Measurements from ENCODE around the gene TDRD6. TPM values are rescaled to one million over a fixed set of nuclear protein-coding genes. Genes with fewer than 3 reads are reported as not detected.

The TDRD6 gene
- total RNA-seq, 2 experiments from 2014 or later = not detected

GRCh38 chr6:46653439-46654195, 34.1 kb upstream of the TDRD6 start:
- DNase-seq = no peak
- peaks cover 49% of the 10 kb centered on the region for H3K27me3 Mint-ChIP-seq
- CTCF ChIA-PET = no interaction called here

DNA sequence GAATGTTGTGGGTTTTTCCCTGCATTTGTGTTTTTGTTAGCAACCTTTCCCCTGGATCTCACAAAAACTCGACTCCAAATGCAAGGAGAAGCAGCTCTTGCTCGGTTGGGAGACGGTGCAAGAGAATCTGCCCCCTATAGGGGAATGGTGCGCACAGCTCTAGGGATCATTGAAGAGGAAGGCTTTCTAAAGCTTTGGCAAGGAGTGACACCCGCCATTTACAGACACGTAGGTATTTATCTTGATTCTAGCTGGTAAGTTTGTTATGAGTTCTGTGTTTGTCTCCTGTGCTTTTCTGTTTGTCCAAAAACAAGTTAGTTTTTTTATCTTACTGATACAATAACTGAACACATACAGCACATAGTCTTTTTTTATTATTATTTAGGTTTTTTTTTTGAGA, 31.9 kb upstream of the TDRD6 start:
- CTCF ChIA-PET = no interaction called here
- no peak overlapping the region for H3K27ac Mint-ChIP-seq
- H3K4me1 Mint-ChIP-seq = peaks cover 13% of the 10 kb centered on the region
- no peaks in the 10 kb centered on the region for H3K36me3 Mint-ChIP-seq (ENCODE audit: low read depth)
- POLR2A ChIA-PET = no interaction called here
- no peak for DNase-seq
- peaks cover 43% of the 10 kb centered on the region for H3K27me3 Mint-ChIP-seq
- no peak overlapping the region for H3K4me3 Mint-ChIP-seq
- no peaks in the 10 kb centered on the region for H3K9me3 Mint-ChIP-seq

More at GRCh38 chr6:46653439-46654195, 34.1 kb upstream of the TDRD6 start:
- POLR2A ChIA-PET = no interaction called here
- H3K27ac Mint-ChIP-seq = no peak overlapping the region
- peak overlapping the region; percentile 81 for H3K4me3 Mint-ChIP-seq
- H3K4me1 Mint-ChIP-seq = peaks cover 13% of the 10 kb centered on the region
- H3K9me3 Mint-ChIP-seq = no peaks in the 10 kb centered on the region
- H3K36me3 Mint-ChIP-seq (ENCODE audit: low read depth) = no peaks in the 10 kb centered on the region

- Mint-ChIP-seq H3K4me1 (peaks cover 6% of the 10 kb centered on the region), H3K4me3 (no peak overlapping the region), H3K27me3 (peaks cover 29% of the 10 kb centered on the region), H3K36me3 (ENCODE audit: low read depth) (no peaks in the 10 kb centered on the region), H3K9me3 (no peaks in the 10 kb centered on the region), H3K27ac (no peak overlapping the region)
- POLR2A ChIA-PET = no interaction called here
- CTCF ChIA-PET = no interaction called here
- no peak for DNase-seq
These were observed 30.0 kb upstream of the TDRD6 start for GRCh38 chr6:46657642-46658041.

- ChIA-PET POLR2A (no interaction called here), CTCF (no interaction called here)
- Mint-ChIP-seq H3K27me3 (peaks cover 5% of the 10 kb centered on the region), H3K4me3 (no peak overlapping the region), H3K4me1 (no peaks in the 10 kb centered on the region), H3K36me3 (ENCODE audit: low read depth) (no peaks in the 10 kb centered on the region), H3K9me3 (no peaks in the 10 kb centered on the region), H3K27ac (no peak overlapping the region)
- no peak for DNase-seq
These were observed 26.2 kb upstream of the TDRD6 start for GRCh38 chr6:46661483-46661882.

- POLR2A ChIA-PET = no interaction called here
These were observed 20.3 kb upstream of the TDRD6 start for GRCh38 chr6:46667377-46667776.

GRCh38 chr6:46674410-46674809, 13.3 kb upstream of the TDRD6 start:
- H3K9me3 Mint-ChIP-seq = no peaks in the 10 kb centered on the region
- POLR2A ChIA-PET = no interaction called here
- CTCF ChIA-PET = interaction anchor here (0.6 to 1.3 kb wide), 2 partner anchors 42 to 832 kb away, joined by 3 to 4 read pairs; no protein-coding TSS in a partner anchor
- no peaks in the 10 kb centered on the region for H3K36me3 Mint-ChIP-seq (ENCODE audit: low read depth)
- H3K27ac Mint-ChIP-seq = no peak overlapping the region
- peaks cover 3% of the 10 kb centered on the region for H3K27me3 Mint-ChIP-seq
- no peak overlapping the region for H3K4me3 Mint-ChIP-seq
- no peaks in the 10 kb centered on the region for H3K4me1 Mint-ChIP-seq
- no peak for DNase-seq

More at GRCh38 chr6:46667377-46667776, 20.3 kb upstream of the TDRD6 start:
- no peaks in the 10 kb centered on the region for H3K36me3 Mint-ChIP-seq (ENCODE audit: low read depth)
- no peaks in the 10 kb centered on the region for H3K4me1 Mint-ChIP-seq
- no peaks in the 10 kb centered on the region for H3K9me3 Mint-ChIP-seq
- CTCF ChIA-PET = no interaction called here
- H3K4me3 Mint-ChIP-seq = no peak overlapping the region
- H3K27me3 Mint-ChIP-seq = no peaks in the 10 kb centered on the region
- no peak overlapping the region for H3K27ac Mint-ChIP-seq
- DNase-seq = no peak

- CTCF ChIA-PET = no interaction called here
- POLR2A ChIA-PET = no interaction called here
These were observed 10.9 kb upstream of the TDRD6 start for GRCh38 chr6:46676604-46677313.

GRCh38 chr6:46677314-46677654, 10.4 kb upstream of the TDRD6 start:
- no peak for DNase-seq
- Mint-ChIP-seq H3K4me1 (no peaks in the 10 kb centered on the region), H3K36me3 (ENCODE audit: low read depth) (no peaks in the 10 kb centered on the region), H3K4me3 (no peak overlapping the region), H3K9me3 (no peaks in the 10 kb centered on the region), H3K27ac (no peak overlapping the region), H3K27me3 (peaks cover 8% of the 10 kb centered on the region)
- ChIA-PET CTCF (no interaction called here), POLR2A (no interaction called here)

More at GRCh38 chr6:46676604-46677313, 10.9 kb upstream of the TDRD6 start:
- no peaks in the 10 kb centered on the region for H3K9me3 Mint-ChIP-seq
- H3K4me1 Mint-ChIP-seq = no peaks in the 10 kb centered on the region
- H3K4me3 Mint-ChIP-seq = no peak overlapping the region
- peaks cover 8% of the 10 kb centered on the region for H3K27me3 Mint-ChIP-seq
- no peaks in the 10 kb centered on the region for H3K36me3 Mint-ChIP-seq (ENCODE audit: low read depth)
- no peak overlapping the region for H3K27ac Mint-ChIP-seq
- no peak for DNase-seq

DNA sequence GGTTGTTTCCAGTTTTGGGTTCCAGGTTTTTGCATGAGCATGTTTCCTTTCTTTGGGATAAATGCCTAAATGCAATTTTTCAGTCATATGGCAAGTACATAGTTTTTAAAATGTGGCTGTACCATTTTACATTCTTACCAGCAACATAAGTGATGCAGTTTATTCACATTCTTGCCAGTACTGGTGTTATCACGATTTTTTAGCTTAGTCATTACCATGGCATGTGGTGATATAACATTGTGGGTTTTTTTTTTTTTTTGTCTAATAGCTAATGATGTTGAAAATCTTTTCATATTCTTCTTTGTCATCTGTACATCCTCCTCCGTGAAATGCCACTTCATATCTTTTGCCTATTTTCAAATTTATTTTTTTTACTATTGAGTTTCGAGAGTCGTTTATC, 2.9 kb upstream of the TDRD6 start:
- no peaks in the 10 kb centered on the region for H3K4me1 Mint-ChIP-seq
- peaks cover 3% of the 10 kb centered on the region for H3K9me3 Mint-ChIP-seq
- CTCF ChIA-PET = no interaction called here
- H3K27ac Mint-ChIP-seq = no peak overlapping the region
- POLR2A ChIA-PET = no interaction called here
- no peaks in the 10 kb centered on the region for H3K36me3 Mint-ChIP-seq (ENCODE audit: low read depth)
- H3K27me3 Mint-ChIP-seq = peaks cover 5% of the 10 kb centered on the region
- no peak overlapping the region for H3K4me3 Mint-ChIP-seq
- DNase-seq = no peak

DNA sequence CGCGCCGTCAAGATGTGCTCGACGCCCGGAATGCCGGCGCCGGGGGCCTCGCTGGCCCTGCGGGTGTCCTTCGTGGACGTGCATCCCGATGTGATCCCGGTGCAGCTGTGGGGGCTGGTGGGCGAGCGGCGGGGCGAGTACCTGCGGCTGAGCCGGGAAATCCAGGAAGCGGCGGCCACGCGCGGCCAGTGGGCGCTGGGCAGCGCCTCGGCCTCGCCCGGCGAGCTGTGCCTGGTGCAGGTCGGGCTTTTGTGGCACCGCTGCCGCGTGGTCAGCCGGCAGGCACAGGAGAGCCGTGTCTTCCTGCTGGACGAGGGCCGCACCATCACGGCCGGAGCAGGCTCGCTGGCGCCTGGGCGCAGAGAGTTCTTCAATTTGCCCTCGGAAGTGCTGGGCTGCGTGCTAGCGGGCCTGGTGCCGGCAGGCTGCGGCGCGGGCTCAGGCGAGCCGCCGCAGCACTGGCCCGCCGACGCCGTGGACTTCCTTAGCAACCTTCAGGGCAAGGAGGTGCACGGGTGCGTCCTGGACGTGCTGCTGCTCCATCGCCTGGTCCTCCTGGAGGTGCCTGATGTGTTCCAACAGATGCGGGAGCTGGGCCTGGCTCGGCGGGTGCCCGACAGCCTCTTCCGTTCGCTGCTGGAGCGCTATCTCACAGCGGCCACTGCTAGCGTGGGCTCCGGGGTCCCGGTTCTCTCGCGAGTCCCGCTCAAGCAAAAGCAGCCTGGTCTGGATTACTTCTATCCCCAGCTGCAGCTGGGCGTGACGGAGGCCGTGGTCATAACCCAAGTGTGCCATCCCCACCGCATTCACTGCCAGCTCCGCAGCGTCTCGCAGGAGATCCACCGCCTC, 656 bp downstream of the TDRD6 start:
- Mint-ChIP-seq H3K27me3 (no peaks in the 10 kb centered on the region), H3K4me1 (no peaks in the 10 kb centered on the region), H3K36me3 (ENCODE audit: low read depth) (no peaks in the 10 kb centered on the region), H3K27ac (no peak overlapping the region), H3K4me3 (no peak overlapping the region), H3K9me3 (peaks cover 3% of the 10 kb centered on the region)
- no peak for DNase-seq
- CTCF ChIA-PET = no interaction called here
- POLR2A ChIA-PET = no interaction called here

DNA sequence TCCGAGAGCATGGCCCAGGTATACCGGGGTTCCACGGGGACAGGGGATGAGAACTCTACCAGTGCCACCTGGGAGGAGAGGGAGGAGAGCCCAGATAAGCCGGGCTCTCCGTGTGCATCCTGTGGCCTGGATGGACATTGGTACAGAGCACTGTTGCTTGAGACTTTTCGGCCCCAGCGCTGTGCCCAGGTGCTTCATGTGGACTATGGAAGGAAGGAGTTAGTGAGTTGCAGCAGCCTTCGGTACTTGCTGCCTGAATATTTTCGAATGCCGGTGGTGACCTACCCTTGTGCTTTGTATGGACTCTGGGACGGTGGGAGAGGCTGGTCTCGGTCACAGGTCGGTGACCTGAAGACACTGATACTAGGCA, 1.3 kb downstream of the TDRD6 start:
- no peaks in the 10 kb centered on the region for H3K27me3 Mint-ChIP-seq
- no peaks in the 10 kb centered on the region for H3K36me3 Mint-ChIP-seq (ENCODE audit: low read depth)
- no peak overlapping the region for H3K4me3 Mint-ChIP-seq
- no peak for DNase-seq
- ChIA-PET POLR2A (no interaction called here), CTCF (no interaction called here)
- peaks cover 3% of the 10 kb centered on the region for H3K9me3 Mint-ChIP-seq
- no peak overlapping the region for H3K27ac Mint-ChIP-seq
- H3K4me1 Mint-ChIP-seq = no peaks in the 10 kb centered on the region

DNA sequence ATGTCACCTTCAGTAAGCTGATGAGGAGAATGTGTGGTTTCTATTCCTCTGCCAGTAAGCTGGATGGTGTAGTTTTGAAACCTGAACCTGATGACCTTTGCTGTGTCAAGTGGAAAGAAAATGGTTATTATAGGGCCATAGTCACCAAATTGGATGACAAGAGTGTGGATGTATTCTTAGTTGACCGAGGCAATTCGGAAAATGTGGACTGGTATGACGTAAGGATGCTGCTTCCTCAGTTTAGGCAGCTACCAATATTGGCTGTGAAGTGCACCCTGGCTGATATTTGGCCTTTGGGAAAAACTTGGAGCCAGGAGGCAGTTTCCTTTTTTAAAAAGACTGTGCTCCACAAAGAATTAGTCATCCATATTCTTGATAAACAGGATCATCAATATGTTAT, 2.0 kb downstream of the TDRD6 start:
- H3K4me1 Mint-ChIP-seq = no peaks in the 10 kb centered on the region
- CTCF ChIA-PET = no interaction called here
- H3K27ac Mint-ChIP-seq = no peak overlapping the region
- no peak overlapping the region for H3K4me3 Mint-ChIP-seq
- no peak for DNase-seq
- peaks cover 3% of the 10 kb centered on the region for H3K9me3 Mint-ChIP-seq
- H3K27me3 Mint-ChIP-seq = no peaks in the 10 kb centered on the region
- H3K36me3 Mint-ChIP-seq (ENCODE audit: low read depth) = no peaks in the 10 kb centered on the region
- POLR2A ChIA-PET = no interaction called here

DNA sequence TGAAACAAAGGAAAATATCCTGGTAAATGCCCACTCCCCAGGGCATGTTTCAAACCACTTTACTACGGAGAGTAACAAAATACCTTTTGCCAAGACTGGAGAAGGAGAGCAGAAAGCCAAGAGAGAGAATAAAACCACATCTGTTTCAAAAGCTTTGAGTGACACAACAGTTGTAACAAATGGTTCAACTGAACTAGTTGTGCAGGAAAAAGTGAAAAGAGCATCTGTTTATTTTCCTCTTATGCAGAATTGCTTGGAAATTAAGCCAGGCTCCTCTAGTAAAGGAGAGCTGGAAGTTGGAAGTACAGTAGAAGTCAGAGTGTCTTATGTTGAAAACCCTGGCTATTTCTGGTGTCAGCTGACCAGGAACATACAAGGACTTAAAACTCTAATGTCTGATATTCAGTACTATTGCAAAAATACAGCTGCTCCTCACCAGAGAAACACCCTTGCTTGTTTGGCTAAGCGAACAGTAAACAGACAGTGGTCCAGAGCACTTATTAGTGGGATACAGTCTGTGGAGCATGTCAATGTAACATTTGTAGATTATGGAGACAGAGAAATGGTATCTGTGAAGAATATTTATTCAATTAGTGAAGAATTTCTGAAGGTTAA, 2.6 kb downstream of the TDRD6 start:
- DNase-seq = no peak
- H3K27ac Mint-ChIP-seq = no peak overlapping the region
- no peaks in the 10 kb centered on the region for H3K27me3 Mint-ChIP-seq
- peaks cover 3% of the 10 kb centered on the region for H3K9me3 Mint-ChIP-seq
- no peaks in the 10 kb centered on the region for H3K36me3 Mint-ChIP-seq (ENCODE audit: low read depth)
- CTCF ChIA-PET = no interaction called here
- H3K4me3 Mint-ChIP-seq = no peak overlapping the region
- POLR2A ChIA-PET = no interaction called here
- no peaks in the 10 kb centered on the region for H3K4me1 Mint-ChIP-seq
